ENCODE data around the gene CHRNA10.

Gene CHRNA10

GRCh38 chr11:3684129-3684818 is 13.1 kb upstream of the CHRNA10 start:
- no peak overlapping the region for H3K4me3 ChIP-seq (ENCODE audit: low read depth, low read length)
- POLR2A ChIA-PET: interaction anchor here (0.7 kb wide), 1 partner anchor 755 kb away, joined by 3 read pairs; no protein-coding TSS in a partner anchor
- DNase-seq (ENCODE audit: low read depth, low spot score): no peak
- CTCF ChIA-PET: interaction anchor here (1.5 to 1.8 kb wide), 2 partner anchors 18 to 388 kb away, joined by 3 read pairs; no protein-coding TSS in a partner anchor
- TF ChIP-seq, protein P1, sequence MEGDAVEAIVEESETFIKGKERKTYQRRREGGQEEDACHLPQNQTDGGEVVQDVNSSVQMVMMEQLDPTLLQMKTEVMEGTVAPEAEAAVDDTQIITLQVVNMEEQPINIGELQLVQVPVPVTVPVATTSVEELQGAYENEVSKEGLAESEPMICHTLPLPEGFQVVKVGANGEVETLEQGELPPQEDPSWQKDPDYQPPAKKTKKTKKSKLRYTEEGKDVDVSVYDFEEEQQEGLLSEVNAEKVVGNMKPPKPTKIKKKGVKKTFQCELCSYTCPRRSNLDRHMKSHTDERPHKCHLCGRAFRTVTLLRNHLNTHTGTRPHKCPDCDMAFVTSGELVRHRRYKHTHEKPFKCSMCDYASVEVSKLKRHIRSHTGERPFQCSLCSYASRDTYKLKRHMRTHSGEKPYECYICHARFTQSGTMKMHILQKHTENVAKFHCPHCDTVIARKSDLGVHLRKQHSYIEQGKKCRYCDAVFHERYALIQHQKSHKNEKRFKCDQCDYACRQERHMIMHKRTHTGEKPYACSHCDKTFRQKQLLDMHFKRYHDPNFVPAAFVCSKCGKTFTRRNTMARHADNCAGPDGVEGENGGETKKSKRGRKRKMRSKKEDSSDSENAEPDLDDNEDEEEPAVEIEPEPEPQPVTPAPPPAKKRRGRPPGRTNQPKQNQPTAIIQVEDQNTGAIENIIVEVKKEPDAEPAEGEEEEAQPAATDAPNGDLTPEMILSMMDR (IDR thresholded peaks at IDR 0.05; ENCODE audit: insufficient read depth, low read length, missing control alignments): no peak

GRCh38 chr11:3683039-3683438 is 11.9 kb upstream of the CHRNA10 start:
- no peak for DNase-seq (ENCODE audit: low read depth, low spot score)
- H3K4me3 ChIP-seq (ENCODE audit: low read depth, low read length): no peak overlapping the region
- TF ChIP-seq, protein P1 (IDR thresholded peaks at IDR 0.05; ENCODE audit: insufficient read depth, low read length, missing control alignments): no peak
- ChIA-PET CTCF (interaction anchor here (1.8 kb wide), 1 partner anchor 19 kb away, joined by 3 read pairs; no protein-coding TSS in a partner anchor), POLR2A (no interaction called here)

GRCh38 chr11:3679077-3679476 is 7.9 kb upstream of the CHRNA10 start:
- CTCF ChIA-PET: interaction anchor here (0.6 to 1.0 kb wide), 2 partner anchors 8 to 23 kb away, joined by 3 read pairs; no protein-coding TSS in a partner anchor
- POLR2A ChIA-PET: no interaction called here

DNA sequence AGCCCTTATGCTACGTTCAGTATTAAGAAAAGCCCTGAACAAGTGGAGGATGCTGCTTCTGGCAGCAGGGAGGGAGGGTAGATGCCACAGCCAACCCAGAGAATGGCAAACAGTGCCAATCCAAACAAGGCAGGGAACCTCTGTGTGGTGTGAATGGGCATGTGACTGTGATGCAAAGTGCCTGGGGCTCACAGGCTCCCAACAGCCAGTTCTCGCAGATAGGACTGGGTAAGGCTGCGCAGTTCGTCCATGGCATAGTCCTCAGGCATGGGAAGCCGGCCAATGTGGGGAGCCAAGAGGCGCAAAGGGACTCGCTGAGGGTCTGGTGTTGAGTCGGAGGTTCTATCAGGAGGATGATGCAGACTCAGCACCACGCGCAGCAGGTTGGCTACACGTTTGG is 4.8 kb upstream of the CHRNA10 start:
- ChIA-PET POLR2A (no interaction called here), CTCF (interaction anchor here (1.1 kb wide), 1 partner anchor 132 kb away, joined by 3 read pairs; no protein-coding TSS in a partner anchor)

More at GRCh38 chr11:3679077-3679476, 7.9 kb upstream of the CHRNA10 start:
- DNase-seq (ENCODE audit: low read depth, low spot score): no peak
- TF ChIP-seq, protein P1 (IDR thresholded peaks at IDR 0.05; ENCODE audit: insufficient read depth, low read length, missing control alignments): no peak
- H3K4me3 ChIP-seq (ENCODE audit: low read depth, low read length): no peak overlapping the region

DNA sequence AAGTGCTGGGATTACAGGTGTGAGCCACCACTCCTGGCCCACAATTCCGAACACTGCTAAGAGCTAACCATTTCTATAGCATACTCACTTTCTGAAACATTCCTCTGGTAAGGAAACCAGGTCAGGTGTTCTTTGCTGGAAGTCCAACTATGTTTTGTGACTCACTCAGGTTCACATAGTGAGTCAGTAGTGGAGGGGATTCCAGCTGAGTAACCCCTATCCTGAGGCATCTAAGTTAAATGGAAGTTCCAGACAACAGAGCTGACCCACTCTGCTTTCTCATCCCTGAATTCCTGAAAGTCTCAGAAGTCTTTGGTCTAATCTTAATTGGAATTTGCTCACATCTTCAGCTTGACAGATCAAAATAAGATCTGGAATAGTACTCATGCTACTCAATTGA is 3.0 kb upstream of the CHRNA10 start:
- ChIA-PET CTCF (interaction anchor here (0.6 kb wide), 1 partner anchor 65 kb away, joined by 3 read pairs; no protein-coding TSS in a partner anchor), POLR2A (interaction anchor here (1.2 kb wide), 1 partner anchor 124 kb away, joined by 3 read pairs; the partner anchor contains the start of gene NUP98)
- TF ChIP-seq, protein P1 (IDR thresholded peaks at IDR 0.05; ENCODE audit: insufficient read depth, low read length, missing control alignments): no peak
- peak; percentile 31 for DNase-seq (ENCODE audit: low read depth, low spot score)
- H3K4me3 ChIP-seq (ENCODE audit: low read depth, low read length): no peak overlapping the region

More for the DNA sequence above, 4.8 kb upstream of the CHRNA10 start:
- DNase-seq (ENCODE audit: low read depth, low spot score): no peak
- no peak overlapping the region for H3K4me3 ChIP-seq (ENCODE audit: low read depth, low read length)
- TF ChIP-seq, protein P1 (IDR thresholded peaks at IDR 0.05; ENCODE audit: insufficient read depth, low read length, missing control alignments): no peak

DNA sequence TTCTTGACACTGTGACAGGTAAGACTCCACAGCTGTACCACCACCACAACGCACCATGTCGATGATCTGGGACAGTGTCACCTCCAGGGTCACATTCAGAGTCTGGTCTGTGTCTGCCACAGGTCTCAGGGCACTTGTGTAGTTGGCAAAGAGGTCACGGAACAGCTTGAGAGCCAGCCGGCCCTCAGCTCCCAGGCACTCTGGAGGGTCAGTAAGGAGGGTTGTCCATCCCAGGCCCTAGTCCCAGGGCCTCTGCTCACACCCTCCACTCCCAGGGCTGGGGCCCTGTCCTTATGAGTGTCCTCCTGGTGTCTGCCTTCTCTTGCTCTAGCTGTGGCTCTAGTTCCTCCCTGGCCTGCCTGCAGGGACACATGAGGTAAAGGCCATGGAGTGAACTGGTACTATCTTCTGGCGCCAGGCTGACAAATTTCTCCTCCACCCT is 1.4 kb downstream of the CHRNA10 start:
- no peak overlapping the region for H3K4me3 ChIP-seq (ENCODE audit: low read depth, low read length)
- no peak for DNase-seq (ENCODE audit: low read depth, low spot score)
- ChIA-PET POLR2A (no interaction called here), CTCF (no interaction called here)
- TF ChIP-seq, protein P1 (IDR thresholded peaks at IDR 0.05; ENCODE audit: insufficient read depth, low read length, missing control alignments): no peak

Measured in AG04449 (cell line).